ENCODE measurements around the gene COMT. TPM values are rescaled to one million over a fixed set of nuclear protein-coding genes. Genes with fewer than 3 reads are reported as not detected.

The COMT gene
- total RNA-seq, 1 donor from 2014 or later = 49.0 TPM

DNA sequence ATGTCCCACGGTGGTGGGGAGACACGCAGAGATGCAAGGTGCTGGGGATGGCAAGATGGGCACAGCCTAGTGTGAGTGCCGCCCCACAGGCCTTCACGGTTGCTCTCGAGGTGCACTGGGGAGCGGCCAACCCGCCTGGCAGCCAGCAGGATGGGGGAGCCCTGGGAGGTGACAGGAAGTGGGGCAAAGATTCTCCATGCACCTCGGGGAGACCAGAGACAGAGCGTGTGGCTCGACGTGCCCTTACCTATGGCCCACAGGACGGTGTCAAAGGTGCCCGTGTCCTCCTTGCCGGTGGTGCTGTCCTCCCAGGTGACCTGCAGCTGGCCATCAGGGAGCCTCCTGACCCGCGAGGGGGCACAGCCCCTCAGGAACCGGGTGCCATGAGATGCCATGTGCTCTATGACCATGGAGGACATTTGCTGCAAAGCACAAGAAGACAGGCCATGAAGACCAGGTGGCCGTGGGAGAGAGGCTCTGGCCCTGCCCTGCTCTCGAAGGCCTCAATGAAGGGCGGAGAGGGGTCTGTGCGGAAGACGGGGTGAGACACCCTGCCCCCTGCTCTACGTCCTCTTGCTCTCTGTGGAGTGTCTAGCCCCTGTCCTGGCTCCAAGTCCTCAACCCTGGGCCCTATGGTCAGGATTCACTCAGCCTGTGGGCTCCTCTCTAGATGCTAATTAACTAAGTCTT, 46.3 kb upstream of the COMT start:
- H3K4me1 Mint-ChIP-seq (ENCODE audit: unreplicated experiment) = peaks cover 28% of the 10 kb centered on the region
- H3K4me3 Mint-ChIP-seq (ENCODE audit: unreplicated experiment) = no peak overlapping the region
- H3K36me3 Mint-ChIP-seq (ENCODE audit: low read depth, unreplicated experiment) = peaks cover 4% of the 10 kb centered on the region
- H3K27ac Mint-ChIP-seq (ENCODE audit: unreplicated experiment) = no peak overlapping the region
- peaks cover 7% of the 10 kb centered on the region for H3K27me3 Mint-ChIP-seq (ENCODE audit: unreplicated experiment)
- TF ChIP-seq, protein P1, sequence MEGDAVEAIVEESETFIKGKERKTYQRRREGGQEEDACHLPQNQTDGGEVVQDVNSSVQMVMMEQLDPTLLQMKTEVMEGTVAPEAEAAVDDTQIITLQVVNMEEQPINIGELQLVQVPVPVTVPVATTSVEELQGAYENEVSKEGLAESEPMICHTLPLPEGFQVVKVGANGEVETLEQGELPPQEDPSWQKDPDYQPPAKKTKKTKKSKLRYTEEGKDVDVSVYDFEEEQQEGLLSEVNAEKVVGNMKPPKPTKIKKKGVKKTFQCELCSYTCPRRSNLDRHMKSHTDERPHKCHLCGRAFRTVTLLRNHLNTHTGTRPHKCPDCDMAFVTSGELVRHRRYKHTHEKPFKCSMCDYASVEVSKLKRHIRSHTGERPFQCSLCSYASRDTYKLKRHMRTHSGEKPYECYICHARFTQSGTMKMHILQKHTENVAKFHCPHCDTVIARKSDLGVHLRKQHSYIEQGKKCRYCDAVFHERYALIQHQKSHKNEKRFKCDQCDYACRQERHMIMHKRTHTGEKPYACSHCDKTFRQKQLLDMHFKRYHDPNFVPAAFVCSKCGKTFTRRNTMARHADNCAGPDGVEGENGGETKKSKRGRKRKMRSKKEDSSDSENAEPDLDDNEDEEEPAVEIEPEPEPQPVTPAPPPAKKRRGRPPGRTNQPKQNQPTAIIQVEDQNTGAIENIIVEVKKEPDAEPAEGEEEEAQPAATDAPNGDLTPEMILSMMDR (IDR thresholded peaks at IDR 0.05; ENCODE audit: unreplicated experiment) = no peak
- no peak for DNase-seq (ENCODE audit: low spot score)
- no peaks in the 10 kb centered on the region for H3K9me3 Mint-ChIP-seq (ENCODE audit: unreplicated experiment)

DNA sequence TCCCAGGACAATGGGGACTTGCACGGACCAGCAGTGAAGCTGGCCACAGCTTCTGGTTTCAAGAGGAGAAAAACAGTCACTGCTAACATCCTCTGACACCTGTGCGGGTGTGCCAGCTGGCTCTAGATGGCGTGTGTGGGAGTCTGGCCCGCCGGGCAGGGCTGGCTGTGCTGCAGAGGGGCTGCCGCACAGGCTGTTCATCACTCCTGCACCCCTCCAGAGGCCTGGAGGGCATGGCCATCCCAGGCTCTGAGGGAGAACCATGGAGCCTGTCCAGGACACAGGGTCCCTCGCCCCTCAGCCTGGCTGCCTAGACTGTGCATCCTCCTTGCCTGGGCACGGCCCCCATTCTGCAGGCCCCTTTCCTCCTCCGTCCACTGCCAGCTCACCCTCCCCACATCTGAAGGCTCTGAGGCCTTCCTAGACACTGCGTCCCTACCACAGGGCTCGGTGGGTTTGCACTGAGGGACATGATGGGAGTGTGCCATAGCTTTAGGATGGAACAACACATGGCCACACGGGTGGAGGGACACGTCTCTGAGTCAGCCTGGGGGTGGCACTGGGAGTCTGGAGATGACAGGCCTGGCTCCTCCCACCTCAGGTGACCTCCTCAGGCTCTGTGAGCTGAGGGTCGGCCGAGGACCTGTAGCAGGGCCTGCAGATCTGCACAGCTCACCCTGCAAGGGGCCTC, 44.8 kb upstream of the COMT start:
- Mint-ChIP-seq H3K4me3 (ENCODE audit: unreplicated experiment) (no peak overlapping the region), H3K9me3 (ENCODE audit: unreplicated experiment) (no peaks in the 10 kb centered on the region), H3K4me1 (ENCODE audit: unreplicated experiment) (peaks cover 17% of the 10 kb centered on the region), H3K27ac (ENCODE audit: unreplicated experiment) (no peak overlapping the region), H3K36me3 (ENCODE audit: low read depth, unreplicated experiment) (peaks cover 8% of the 10 kb centered on the region), H3K27me3 (ENCODE audit: unreplicated experiment) (peaks cover 4% of the 10 kb centered on the region)
- TF ChIP-seq, protein P1 (IDR thresholded peaks at IDR 0.05; ENCODE audit: unreplicated experiment) = no peak
- no peak for DNase-seq (ENCODE audit: low spot score)

DNA sequence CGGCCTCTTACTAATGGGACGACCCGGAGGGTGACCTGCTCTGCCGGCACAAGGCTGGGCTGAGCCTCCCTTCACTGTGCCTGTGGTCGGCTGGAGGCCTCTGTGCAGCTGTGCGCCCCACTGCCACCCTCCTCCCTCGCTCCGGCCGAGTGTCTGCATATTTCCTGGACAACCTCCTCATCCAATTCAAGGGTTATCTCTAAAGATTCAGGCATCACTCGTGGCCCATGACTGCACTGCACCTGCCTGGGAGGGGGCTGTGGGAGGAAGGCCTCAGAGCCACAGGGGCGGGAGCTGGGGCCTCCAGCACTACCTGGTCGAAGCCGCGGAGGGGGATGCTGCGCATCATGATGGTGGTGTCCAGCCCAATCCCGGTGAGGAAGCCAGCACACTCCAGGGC, 43.8 kb upstream of the COMT start:
- Mint-ChIP-seq H3K36me3 (ENCODE audit: low read depth, unreplicated experiment) (peaks cover 8% of the 10 kb centered on the region), H3K27me3 (ENCODE audit: unreplicated experiment) (peaks cover 4% of the 10 kb centered on the region), H3K27ac (ENCODE audit: unreplicated experiment) (no peak overlapping the region)

DNA sequence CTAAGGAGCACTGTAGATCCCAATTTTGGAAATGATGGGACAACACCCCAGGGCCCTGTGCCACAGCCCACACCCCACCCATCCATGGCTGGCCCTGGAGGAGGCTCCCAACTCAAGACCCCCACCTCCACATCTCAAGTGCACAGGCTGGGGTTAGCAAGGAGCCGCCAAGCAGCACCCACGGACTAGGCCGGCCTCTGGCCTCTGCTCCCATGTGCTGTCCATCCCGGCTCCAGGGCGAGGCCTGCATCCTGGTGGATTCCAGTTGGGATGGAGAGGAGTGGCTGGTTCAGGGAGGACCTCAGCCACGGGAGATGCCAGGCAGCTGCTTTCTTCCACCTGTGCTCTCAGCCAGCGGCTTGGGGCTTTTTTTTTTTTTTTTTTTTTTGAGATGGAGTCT, 43.4 kb upstream of the COMT start:
- DNase-seq (ENCODE audit: low spot score) = no peak
- peaks cover 8% of the 10 kb centered on the region for H3K36me3 Mint-ChIP-seq (ENCODE audit: low read depth, unreplicated experiment)
- H3K4me3 Mint-ChIP-seq (ENCODE audit: unreplicated experiment) = no peak overlapping the region
- H3K27me3 Mint-ChIP-seq (ENCODE audit: unreplicated experiment) = peaks cover 4% of the 10 kb centered on the region
- H3K9me3 Mint-ChIP-seq (ENCODE audit: unreplicated experiment) = no peaks in the 10 kb centered on the region
- no peak overlapping the region for H3K27ac Mint-ChIP-seq (ENCODE audit: unreplicated experiment)
- peaks cover 6% of the 10 kb centered on the region for H3K4me1 Mint-ChIP-seq (ENCODE audit: unreplicated experiment)
- TF ChIP-seq, protein P1 (IDR thresholded peaks at IDR 0.05; ENCODE audit: unreplicated experiment) = no peak

More for the DNA sequence above, 43.8 kb upstream of the COMT start:
- Mint-ChIP-seq H3K9me3 (ENCODE audit: unreplicated experiment) (no peaks in the 10 kb centered on the region), H3K4me1 (ENCODE audit: unreplicated experiment) (peaks cover 10% of the 10 kb centered on the region), H3K4me3 (ENCODE audit: unreplicated experiment) (no peak overlapping the region)
- TF ChIP-seq, protein P1 (IDR thresholded peaks at IDR 0.05; ENCODE audit: unreplicated experiment) = no peak
- no peak for DNase-seq (ENCODE audit: low spot score)
